Astrocyte (in vitro differentiated cells and primary cell): ENCODE measurements around the gene OR14I1.

Source experiments
- CTCF ChIP-seq: IDR thresholded peaks from 2 replicates; pipeline ENCODE4 v1.5.1; 2011; ENCODE audit warnings: low read depth, mild to moderate bottlenecking, inconsistent platforms, low read length, moderate library complexity; ENCODE audit not compliant: insufficient read depth
- EZH2 ChIP-seq: IDR thresholded peaks from 2 replicates; pipeline ENCODE4 v1.6.1; 2012; ENCODE audit warnings: mild to moderate bottlenecking, low read length, inconsistent platforms; ENCODE audit not compliant: insufficient read depth

GRCh38 chr1:248736977-248737376 is 34.4 kb upstream of the OR14I1 start:
- TF ChIP-seq CTCF = no peak
- TF ChIP-seq EZH2 = no peak
